Upper lobe of right lung (tissue), 1 donor: ENCODE data around the gene CCDC107. TPM values are rescaled to one million over a fixed set of nuclear protein-coding genes. Genes with fewer than 3 reads are reported as not detected.

Experiments used
- ATAC-seq: fragments of 200-7000 bp; cut with Tn5 transposase; one replicate; pipeline ENCODE4 v1.9.1; 2020; ENCODE audit warnings: mild to moderate bottlenecking, moderate library complexity
- DNase-seq: peaks from one replicate; pipeline ENCODE4 v3.0.0-alpha.2; 2020
- H3K27ac ChIP-seq: fragments of 200-600 bp; one replicate; pipeline ENCODE4 v1.8.0; 2022
- H3K27me3 ChIP-seq: fragments of 200-600 bp; one replicate; pipeline ENCODE4 v1.8.0; 2022; ENCODE audit warnings: mild to moderate bottlenecking
- H3K36me3 ChIP-seq: fragments of 200-600 bp; one replicate; pipeline ENCODE4 v1.8.0; 2022
- H3K4me1 ChIP-seq: fragments of 200-600 bp; one replicate; pipeline ENCODE4 v1.8.0; 2022
- H3K4me3 ChIP-seq: fragments of 200-600 bp; one replicate; pipeline ENCODE4 v1.8.0; 2022; ENCODE audit warnings: mild to moderate bottlenecking
- H3K9me3 ChIP-seq: fragments of 200-600 bp; one replicate; pipeline ENCODE4 v1.8.0; 2022
- intact Hi-C: fragments of 100-400 bp; cut with DNase I; formaldehyde crosslinking; loops from one replicate; pipeline ENCODE4 v1.11.0; 2022
- total RNA-seq: library from RNA; stranded (reverse); fragmentation: NEBNext Ultra II Directional; extraction: Animal tissue kit (Norgen Biotek cat#: 25700); gene quantifications from one replicate; pipeline ENCODE4 v1.2.1, GENCODE V29; 2021
- TF ChIP-seq, protein P1 (sequence below): fragments of 200-600 bp; IDR thresholded peaks from one replicate; pipeline ENCODE4 v1.8.0; 2022; ENCODE audit warnings: antibody characterized with exemption
- donor health status: DM: no; HTN: yes; CAD: no; lungs with severe emphysema.

CCDC107 gene
- total RNA-seq, 1 donor from 2014 or later = 31.1 TPM

DNA sequence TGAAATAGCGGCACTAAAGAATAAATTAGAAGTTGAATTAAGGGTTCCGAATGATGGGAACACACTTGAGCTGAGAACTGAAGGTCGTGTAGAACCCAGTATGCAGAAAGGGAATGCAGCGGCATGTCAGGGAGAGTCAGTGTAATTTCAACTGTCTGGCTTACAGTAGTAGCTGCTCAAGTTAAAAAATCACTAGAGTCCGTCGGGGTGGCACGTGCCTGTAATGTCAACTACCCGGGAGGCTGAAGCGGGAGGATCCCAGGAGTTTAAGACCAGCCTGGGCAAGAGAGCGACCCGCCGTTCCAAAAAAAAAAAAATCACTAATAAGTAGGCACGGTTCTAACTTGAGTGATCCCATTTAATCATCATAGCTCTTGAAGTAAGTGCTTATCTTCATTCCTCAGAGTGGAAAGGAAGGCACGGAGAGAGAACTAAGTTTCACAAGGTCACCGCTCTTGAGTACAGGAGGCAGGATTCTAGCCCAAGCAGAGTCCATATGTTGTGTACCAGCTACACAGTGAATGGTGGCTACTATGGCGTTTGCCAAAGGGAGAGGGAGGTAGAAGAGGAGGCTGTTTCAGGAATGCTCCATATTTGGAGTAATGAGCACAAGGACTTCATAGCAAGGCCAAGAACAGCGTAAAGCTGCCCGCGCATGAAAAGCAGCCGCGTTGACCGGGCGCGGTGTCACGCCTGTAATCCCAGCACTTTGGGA lies 1.1 kb upstream of the CCDC107 start:
- H3K27me3 ChIP-seq = no peaks in the 10 kb centered on the region
- TF ChIP-seq, protein P1, sequence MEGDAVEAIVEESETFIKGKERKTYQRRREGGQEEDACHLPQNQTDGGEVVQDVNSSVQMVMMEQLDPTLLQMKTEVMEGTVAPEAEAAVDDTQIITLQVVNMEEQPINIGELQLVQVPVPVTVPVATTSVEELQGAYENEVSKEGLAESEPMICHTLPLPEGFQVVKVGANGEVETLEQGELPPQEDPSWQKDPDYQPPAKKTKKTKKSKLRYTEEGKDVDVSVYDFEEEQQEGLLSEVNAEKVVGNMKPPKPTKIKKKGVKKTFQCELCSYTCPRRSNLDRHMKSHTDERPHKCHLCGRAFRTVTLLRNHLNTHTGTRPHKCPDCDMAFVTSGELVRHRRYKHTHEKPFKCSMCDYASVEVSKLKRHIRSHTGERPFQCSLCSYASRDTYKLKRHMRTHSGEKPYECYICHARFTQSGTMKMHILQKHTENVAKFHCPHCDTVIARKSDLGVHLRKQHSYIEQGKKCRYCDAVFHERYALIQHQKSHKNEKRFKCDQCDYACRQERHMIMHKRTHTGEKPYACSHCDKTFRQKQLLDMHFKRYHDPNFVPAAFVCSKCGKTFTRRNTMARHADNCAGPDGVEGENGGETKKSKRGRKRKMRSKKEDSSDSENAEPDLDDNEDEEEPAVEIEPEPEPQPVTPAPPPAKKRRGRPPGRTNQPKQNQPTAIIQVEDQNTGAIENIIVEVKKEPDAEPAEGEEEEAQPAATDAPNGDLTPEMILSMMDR = no peak
- intact Hi-C loops = no loop called here
- DNase-seq (no peak), ATAC-seq (peak; percentile 7)
- H3K9me3 ChIP-seq = no peaks in the 10 kb centered on the region
- H3K27ac ChIP-seq = peak overlapping the region; percentile 99
- peak overlapping the region; percentile 95 for H3K4me3 ChIP-seq
- H3K36me3 ChIP-seq = peaks cover 3% of the 10 kb centered on the region
- peaks cover 31% of the 10 kb centered on the region for H3K4me1 ChIP-seq

GRCh38 chr9:35657546-35658136 lies 451 bp upstream of the CCDC107 start, which contains the start of gene RMRP:
Gene RMRP (minus strand): TSS chr9:35658019.
- DNase-seq = peak; percentile 98
- TF ChIP-seq, protein P1 = peak; percentile 48
- H3K27me3 ChIP-seq = no peaks in the 10 kb centered on the region
- H3K36me3 ChIP-seq = peaks cover 3% of the 10 kb centered on the region
- intact Hi-C loops = no loop called here
- peak within 1 kb of the TSS; percentile 99 for H3K27ac ChIP-seq
- peak within 1 kb of the TSS; percentile 95 for H3K4me3 ChIP-seq
- peaks cover 28% of the 10 kb centered on the region for H3K4me1 ChIP-seq
- no peaks in the 10 kb centered on the region for H3K9me3 ChIP-seq
- peak; percentile 94 for ATAC-seq

DNA sequence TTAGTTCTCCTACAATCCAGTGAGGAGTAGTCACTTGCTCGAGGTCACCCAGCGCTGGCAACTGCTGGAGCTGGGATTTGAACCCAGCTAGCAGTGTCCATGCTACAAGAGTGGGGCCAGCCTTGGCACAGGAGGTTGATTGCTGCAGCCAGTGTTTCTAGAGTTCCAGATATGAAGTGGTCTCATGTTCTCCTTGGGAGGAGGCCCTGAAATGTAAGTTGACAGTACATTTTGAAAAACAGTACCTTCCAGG lies 802 bp downstream of the CCDC107 start:
- no peaks in the 10 kb centered on the region for H3K27me3 ChIP-seq
- no peaks in the 10 kb centered on the region for H3K9me3 ChIP-seq
- peaks cover 3% of the 10 kb centered on the region for H3K36me3 ChIP-seq
- ATAC-seq (no peak), DNase-seq (no peak)
- peak overlapping the region; percentile 95 for H3K4me3 ChIP-seq
- TF ChIP-seq, protein P1 = no peak
- H3K27ac ChIP-seq = peak overlapping the region; percentile 99
- intact Hi-C loops = no loop called here
- peaks cover 28% of the 10 kb centered on the region for H3K4me1 ChIP-seq

GRCh38 chr9:35659340-35659739 lies 1.2 kb downstream of the CCDC107 start:
- peaks cover 28% of the 10 kb centered on the region for H3K4me1 ChIP-seq
- H3K36me3 ChIP-seq = peaks cover 3% of the 10 kb centered on the region
- peak overlapping the region; percentile 99 for H3K27ac ChIP-seq
- H3K27me3 ChIP-seq = no peaks in the 10 kb centered on the region
- H3K9me3 ChIP-seq = no peaks in the 10 kb centered on the region
- DNase-seq (no peak), ATAC-seq (no peak)
- peak overlapping the region; percentile 95 for H3K4me3 ChIP-seq
- intact Hi-C loops = no loop called here
- TF ChIP-seq, protein P1 = no peak

GRCh38 chr9:35660966-35661415 lies 2.9 kb downstream of the CCDC107 start:
- Histone ChIP-seq H3K4me1 (peaks cover 36% of the 10 kb centered on the region), H3K36me3 (peaks cover 3% of the 10 kb centered on the region), H3K27ac (peak overlapping the region; percentile 0), H3K27me3 (no peaks in the 10 kb centered on the region), H3K9me3 (no peaks in the 10 kb centered on the region), H3K4me3 (no peak overlapping the region)
- ATAC-seq = no peak
- TF ChIP-seq, protein P1 = peak; percentile 39
- intact Hi-C loops = no loop called here
- no peak for DNase-seq
